Aorta (tissue), 5 donors: ENCODE measurements around the gene L3MBTL3. TPM values are rescaled to one million over a fixed set of nuclear protein-coding genes. Genes with fewer than 3 reads are reported as not detected.

ENCODE experiments used
- ATAC-seq: fragments of 200-7000 bp; cut with Tn5 transposase; one replicate; pipeline ENCODE4 v1.9.1; 2022; ENCODE audit warnings: moderate library complexity; ENCODE audit not compliant: low FRiP score
- DNase-seq, 2 donors: peaks; one replicate each; pipeline ENCODE4 v3.0.0-alpha.2; 2020
- H3K27ac ChIP-seq, 2 donors: one replicate each; pipeline ENCODE4 v1.5.1; 2013; ENCODE audit warnings: low read length in 2 of 2, mild to moderate bottlenecking in 2 of 2, moderate library complexity in 2 of 2, control low read depth in 1 of 2, inconsistent platforms in 1 of 2, low read depth in 1 of 2
- H3K27me3 ChIP-seq, 2 donors: one replicate each; pipeline ENCODE4 v1.6.1; 2013; ENCODE audit warnings: control low read depth in 1 of 2, low read length in 1 of 2, mild to moderate bottlenecking in 1 of 2, moderate library complexity in 1 of 2; ENCODE audit not compliant: insufficient read depth in 2 of 2, control insufficient read depth in 1 of 2
- H3K36me3 ChIP-seq, 2 donors: one replicate each; pipeline ENCODE4 v1.6.1; 2013; ENCODE audit warnings: control low read depth in 1 of 2, low read length in 1 of 2, mild to moderate bottlenecking in 1 of 2; ENCODE audit not compliant: insufficient read depth in 2 of 2, control insufficient read depth in 1 of 2
- H3K4me1 ChIP-seq, 2 donors: one replicate each; pipeline ENCODE4 v1.6.1; 2013; ENCODE audit warnings: low read length in 2 of 2, control low read depth in 1 of 2, mild to moderate bottlenecking in 1 of 2, moderate library complexity in 1 of 2; ENCODE audit not compliant: insufficient read depth in 2 of 2, control insufficient read depth in 1 of 2
- H3K4me3 ChIP-seq, 2 donors: one replicate each; pipeline ENCODE4 v1.5.1; 2013; ENCODE audit warnings: low read length in 2 of 2, control low read depth in 1 of 2, mild to moderate bottlenecking in 1 of 2
- H3K9me3 ChIP-seq: one replicate; pipeline ENCODE4 v1.6.1; 2013; ENCODE audit warnings: mild to moderate bottlenecking, low read length; ENCODE audit not compliant: control insufficient read depth
- WGBS, 2 donors: extraction: QIAGEN DNeasy Blood & Tissue Kit; methylation state at CpG; one replicate each; pipeline ENCODE4 v1.1.7; 2013; 5-methylcytosine and 5-hydroxymethylcytosine counted together
- intact Hi-C, 2 donors: fragments of 100-400 bp; cut with DNase I; formaldehyde crosslinking; loops; one replicate each; pipeline versions ENCODE4 v1.14.2 to v1.15.0; 2022
- polyA plus RNA-seq, 2 donors: library from polyadenylated mRNA; stranded (reverse); fragments of 200-250 nt; gene quantifications; one replicate each; pipeline ENCODE4 v1.2.3, GENCODE V29; 2013
- total RNA-seq, 2 donors: library from RNA; stranded (reverse); fragmentation: NEBNext Ultra II Directional; extraction: Animal tissue kit (Norgen Biotek cat#: 25700); gene quantifications; one replicate each; pipeline ENCODE4 v1.2.1, GENCODE V29; 2021
- donor health status: healthy with polysubstance abuse.
- donor health status: Bipolar disorder and iron deficiency.
- donor health status: DM: no; HTN: no; CAD: no.
- donor health status: DM: no; HTN: no; CAD: no.
- donor health status: DM: yes; HTN: yes; CAD: no.

L3MBTL3 gene
- total and polyA plus RNA-seq, 4 donors: 3.8 to 14.1 (median 11.7) TPM

DNA sequence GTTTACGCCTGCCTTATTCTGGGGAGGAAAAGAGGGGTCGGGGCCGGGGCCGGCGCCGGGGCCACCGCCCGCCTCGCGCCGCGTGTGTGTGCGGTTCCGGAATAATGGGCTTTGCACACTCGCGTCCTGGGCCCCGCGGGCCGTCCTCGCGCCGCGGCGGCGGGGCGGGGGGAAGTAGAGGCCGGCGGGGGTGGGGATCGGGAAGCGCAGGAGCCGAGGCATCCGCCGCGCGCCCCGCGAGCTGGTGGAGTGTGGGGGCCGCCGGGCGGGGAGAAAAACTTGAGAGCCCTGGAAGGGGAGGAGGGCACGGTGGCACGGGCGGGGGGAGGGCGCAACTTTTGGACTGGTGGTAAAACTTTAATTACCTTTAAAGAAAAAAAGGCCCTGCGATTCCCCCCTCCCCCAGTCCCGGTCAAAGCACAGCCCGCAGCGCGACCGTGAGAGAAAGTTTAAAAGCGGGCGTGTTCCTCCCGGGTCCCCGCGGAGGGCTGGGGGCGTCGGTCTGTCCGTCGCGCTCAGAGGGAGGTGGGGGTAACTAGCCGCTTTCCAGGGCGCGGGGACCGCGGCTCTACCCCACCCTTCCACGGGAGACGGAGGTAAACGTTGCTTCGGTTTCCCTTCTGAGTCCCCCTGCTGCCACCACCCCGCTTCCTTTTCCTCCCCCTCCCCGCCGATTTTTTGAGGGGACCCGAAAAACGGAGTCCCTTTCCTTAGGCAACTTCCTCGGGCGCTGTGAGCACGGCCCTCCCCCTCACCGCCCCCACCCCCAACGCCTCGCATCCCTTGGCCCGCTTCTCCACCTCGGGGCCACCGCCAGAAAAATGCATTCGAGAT lies 1.9 kb downstream of the L3MBTL3 start:
- Histone ChIP-seq H3K4me3 (peak overlapping the region; percentile 79 to 92), H3K27ac (peak overlapping the region in 1 of 2 donors; percentile 17), H3K36me3 (peaks cover 0 to 2% of the 10 kb centered on the region in 2 donors), H3K4me1 (no peaks in the 10 kb centered on the region), H3K27me3 (no peaks in the 10 kb centered on the region), H3K9me3 (no peaks in the 10 kb centered on the region)
- DNase-seq: peak; percentile 58 to 80
- intact Hi-C loops: loop anchor here (5.0 to 10.0 kb wide), 4 partner anchors 125 to 528 kb away; no protein-coding TSS in a partner anchor
- 1% methylated on average over 76 to 84 of the region's 84 CpGs for WGBS, 2 donors
- peak; percentile 61 for ATAC-seq

GRCh38 chr6:130020907-130021629 lies 2.7 kb downstream of the L3MBTL3 start:
- DNase-seq (peak; percentile 83 to 86), ATAC-seq (peak; percentile 94)
- Histone ChIP-seq H3K9me3 (no peaks in the 10 kb centered on the region), H3K36me3 (peaks cover 0 to 2% of the 10 kb centered on the region in 2 donors), H3K4me3 (peak overlapping the region; percentile 79 to 92), H3K27me3 (no peaks in the 10 kb centered on the region), H3K4me1 (no peaks in the 10 kb centered on the region), H3K27ac (peak overlapping the region in 1 of 2 donors; percentile 17)
- WGBS, 2 donors: 6 to 7% methylated on average over 29 of the region's 29 CpGs
- intact Hi-C loops: loop anchor here (5.0 to 10.0 kb wide), 4 partner anchors 126 to 529 kb away; no protein-coding TSS in a partner anchor

DNA sequence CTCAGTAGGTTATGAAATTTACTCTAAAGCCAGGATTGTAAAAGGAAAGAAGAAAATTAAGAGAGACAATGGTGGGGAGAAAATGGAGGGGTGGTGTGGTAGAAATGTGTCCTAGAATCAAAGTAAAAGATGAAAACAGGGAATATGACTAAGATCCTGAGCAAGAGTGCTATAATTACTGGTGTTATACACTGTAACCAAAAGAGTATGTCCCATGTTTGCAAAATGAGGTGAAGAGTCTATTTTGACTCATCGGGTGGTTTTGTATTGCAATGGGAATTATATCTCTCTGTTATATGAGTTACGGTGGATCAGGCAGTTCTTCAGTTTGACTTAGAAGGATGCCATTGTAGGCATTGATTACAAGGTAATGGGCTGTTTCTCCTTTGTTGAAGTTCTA lies 8.5 kb downstream of the L3MBTL3 start:
- H3K27ac ChIP-seq: no peak overlapping the region
- H3K36me3 ChIP-seq: peaks cover 0 to 2% of the 10 kb centered on the region in 2 donors
- no peaks in the 10 kb centered on the region for H3K27me3 ChIP-seq
- intact Hi-C loops: loop anchor here (10.0 kb wide), 2 partner anchors 132 to 252 kb away; no protein-coding TSS in a partner anchor
- DNase-seq: no peak
- no peaks in the 10 kb centered on the region for H3K9me3 ChIP-seq
- 97 to 98% methylated on average over 2 of the region's 2 CpGs for WGBS, 2 donors
- H3K4me3 ChIP-seq: no peak overlapping the region
- H3K4me1 ChIP-seq: no peaks in the 10 kb centered on the region
- no peak for ATAC-seq

GRCh38 chr6:130027948-130028347 lies 9.6 kb downstream of the L3MBTL3 start:
- DNase-seq: no peak
- no peaks in the 10 kb centered on the region for H3K27me3 ChIP-seq
- no peak overlapping the region for H3K27ac ChIP-seq
- H3K9me3 ChIP-seq: no peaks in the 10 kb centered on the region
- H3K4me1 ChIP-seq: no peaks in the 10 kb centered on the region
- no peak overlapping the region for H3K4me3 ChIP-seq
- H3K36me3 ChIP-seq: peaks cover 0 to 2% of the 10 kb centered on the region in 2 donors
- WGBS, 2 donors: 78 to 89% methylated on average over 1 of the region's 1 CpG
- no peak for ATAC-seq
- intact Hi-C loops: loop anchor here (10.0 kb wide), 2 partner anchors 133 to 253 kb away; no protein-coding TSS in a partner anchor

DNA sequence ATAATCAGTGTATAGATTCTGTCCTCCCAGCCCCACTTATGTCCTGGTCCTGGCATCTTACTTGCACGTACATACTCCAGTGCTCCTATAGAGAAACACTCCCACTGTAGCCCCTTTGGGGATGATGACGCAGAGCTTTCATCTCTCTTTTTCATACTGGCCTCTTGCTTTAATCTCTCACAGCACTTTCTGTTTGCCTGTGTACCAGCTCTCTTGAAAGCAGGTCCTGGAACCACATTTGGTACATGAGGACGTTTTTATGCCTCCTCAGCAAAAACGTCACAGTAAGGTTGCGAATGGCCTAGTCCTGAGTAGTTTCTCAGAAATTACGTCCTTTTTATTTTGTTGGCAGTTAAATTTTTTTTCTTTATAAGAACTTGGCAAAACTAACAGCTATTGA lies 10.8 kb downstream of the L3MBTL3 start:
- Histone ChIP-seq H3K4me1 (no peaks in the 10 kb centered on the region), H3K27ac (no peak overlapping the region), H3K4me3 (no peak overlapping the region), H3K36me3 (peaks cover 0 to 2% of the 10 kb centered on the region in 2 donors), H3K9me3 (no peaks in the 10 kb centered on the region), H3K27me3 (no peaks in the 10 kb centered on the region)
- WGBS, 2 donors: 87 to 89% methylated on average over 6 of the region's 6 CpGs
- no peak for ATAC-seq
- intact Hi-C loops: loop anchor here (10.0 kb wide), 2 partner anchors 134 to 254 kb away; no protein-coding TSS in a partner anchor
- no peak for DNase-seq

GRCh38 chr6:130032758-130033340 lies 14.5 kb downstream of the L3MBTL3 start:
- intact Hi-C loops: no loop called here
- H3K4me1 ChIP-seq: peaks cover 0 to 2% of the 10 kb centered on the region in 2 donors
- DNase-seq (no peak), ATAC-seq (no peak)
- no peaks in the 10 kb centered on the region for H3K27me3 ChIP-seq
- 95% methylated on average over 9 of the region's 9 CpGs for WGBS, 2 donors
- no peaks in the 10 kb centered on the region for H3K9me3 ChIP-seq
- H3K27ac ChIP-seq: no peak overlapping the region
- H3K4me3 ChIP-seq: no peak overlapping the region
- H3K36me3 ChIP-seq: no peaks in the 10 kb centered on the region

DNA sequence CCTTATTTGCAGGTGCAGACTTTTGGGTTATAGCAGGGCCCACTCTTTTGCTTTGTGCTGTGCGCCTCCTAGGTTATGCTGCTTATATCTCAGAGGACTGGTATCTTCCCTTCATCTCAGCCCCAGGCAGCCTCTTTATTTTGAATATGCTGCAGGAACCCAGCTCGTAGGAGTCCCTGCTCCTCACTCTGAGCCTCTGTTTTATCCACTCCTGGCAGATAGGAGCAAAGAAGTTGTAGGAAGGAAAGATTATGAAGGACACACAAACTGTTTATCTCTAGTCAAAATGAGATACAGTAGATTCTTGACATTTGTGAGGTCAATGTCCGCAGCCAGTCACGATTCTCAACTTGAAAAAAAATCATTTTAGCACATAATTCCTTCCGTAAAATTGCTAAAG lies 15.6 kb downstream of the L3MBTL3 start:
- no peak for ATAC-seq
- Histone ChIP-seq H3K4me1 (peaks cover 0 to 2% of the 10 kb centered on the region in 2 donors), H3K36me3 (no peaks in the 10 kb centered on the region), H3K9me3 (no peaks in the 10 kb centered on the region), H3K27me3 (no peaks in the 10 kb centered on the region), H3K4me3 (no peak overlapping the region), H3K27ac (no peak overlapping the region)
- intact Hi-C loops: no loop called here
- WGBS, 2 donors: 94 to 95% methylated on average over 5 of the region's 5 CpGs
- no peak for DNase-seq

- intact Hi-C loops: no loop called here
- 80 to 81% methylated on average over 11 of the region's 11 CpGs for WGBS, 2 donors
- H3K4me1 ChIP-seq: peaks cover 0 to 2% of the 10 kb centered on the region in 2 donors
- ATAC-seq: no peak
- H3K9me3 ChIP-seq: no peaks in the 10 kb centered on the region
- no peak overlapping the region for H3K4me3 ChIP-seq
- H3K27me3 ChIP-seq: no peaks in the 10 kb centered on the region
- H3K27ac ChIP-seq: no peak overlapping the region
- DNase-seq: no peak
- H3K36me3 ChIP-seq: no peaks in the 10 kb centered on the region
Observed at GRCh38 chr6:130034378-130035146, 16.2 kb downstream of the L3MBTL3 start.
